Left lung (tissue), 10 donors: ENCODE measurements around the gene SLCO4C1. TPM values are rescaled to one million over a fixed set of nuclear protein-coding genes. Genes with fewer than 3 reads are reported as not detected.

Source experiments
- ATAC-seq: fragments of 200-7000 bp; cut with Tn5 transposase; one replicate; pipeline ENCODE4 v1.9.1; 2020; ENCODE audit warnings: moderate library complexity
- DNase-seq, 4 donors: peaks; one replicate each; pipeline ENCODE4 v3.0.0-alpha.2; 2013 to 2020
- H3K27ac ChIP-seq, 2 donors: fragments of 200-600 bp; sonication (generic) in 1 of 2; one replicate each; pipeline versions ENCODE4 v1.5.0 to v1.8.0; 2020 to 2021
- H3K27me3 ChIP-seq, 2 donors: fragments of 200-600 bp; sonication (generic) in 1 of 2; one replicate each; pipeline versions ENCODE4 v1.5.0 to v1.8.0; 2020 to 2021
- H3K36me3 ChIP-seq, 2 donors: fragments of 200-600 bp; sonication (generic) in 1 of 2; one replicate each; pipeline versions ENCODE4 v1.5.0 to v1.8.0; 2020 to 2021
- H3K4me1 ChIP-seq, 2 donors: fragments of 200-600 bp; one replicate each; pipeline ENCODE4 v1.8.0; 2021
- H3K4me3 ChIP-seq, 2 donors: fragments of 200-600 bp; sonication (generic) in 1 of 2; one replicate each; pipeline versions ENCODE4 v1.5.0 to v1.8.0; 2020 to 2021; ENCODE audit warnings: mild to moderate bottlenecking in 1 of 2
- H3K9me3 ChIP-seq, 2 donors: fragments of 200-600 bp; sonication (generic) in 1 of 2; one replicate each; pipeline versions ENCODE4 v1.5.0 to v1.8.0; 2020 to 2021
- CTCF ChIP-seq, 2 donors: fragments of 200-600 bp; sonication (generic) in 1 of 2; IDR thresholded peaks; one replicate each; pipeline versions ENCODE4 v1.5.0 to v1.8.0; 2021; ENCODE audit warnings: antibody characterized with exemption in 2 of 2
- intact Hi-C, 2 donors: fragments of 100-400 bp; cut with DNase I; formaldehyde crosslinking; loops; one replicate each; pipeline versions ENCODE4 v1.11.2 to v1.14.2; 2022
- polyA plus RNA-seq, 6 donors: library from polyadenylated mRNA; unstranded; fragments of 120-200 nt; gene quantifications; one replicate each; pipeline ENCODE4 v1.2.1, GENCODE V29; 2013; ENCODE audit not compliant: insufficient read length in 6 of 6
- total RNA-seq, 2 donors: library from RNA; stranded (reverse); fragmentation: NEBNext Ultra II Directional; extraction: Animal tissue kit (Norgen Biotek cat#: 25700); gene quantifications; one replicate each; pipeline ENCODE4 v1.2.1, GENCODE V29; 2021
- donor health status: DM: no; HTN: yes; CAD: no.
- donor health status: DM: no; HTN: no; CAD: no.

The SLCO4C1 gene
- total and polyA plus RNA-seq, 8 donors: 1.2 to 39.8 (median 1.9) TPM

GRCh38 chr5:102288630-102289029 lies 7.5 kb downstream of the SLCO4C1 start:
- Histone ChIP-seq H3K27ac (no peak overlapping the region), H3K27me3 (no peaks in the 10 kb centered on the region), H3K4me3 (no peak overlapping the region), H3K4me1 (peaks cover 11 to 42% of the 10 kb centered on the region in 2 donors), H3K9me3 (no peaks in the 10 kb centered on the region), H3K36me3 (no peaks in the 10 kb centered on the region)
- DNase-seq (no peak), ATAC-seq (no peak)
- intact Hi-C loops: no loop called here
- TF ChIP-seq CTCF (IDR thresholded peaks at IDR 0.05): no peak

GRCh38 chr5:102286476-102286875 lies 9.6 kb downstream of the SLCO4C1 start:
- Histone ChIP-seq H3K9me3 (no peaks in the 10 kb centered on the region), H3K27me3 (no peaks in the 10 kb centered on the region), H3K27ac (no peak overlapping the region), H3K4me3 (no peak overlapping the region), H3K4me1 (peaks cover 11 to 46% of the 10 kb centered on the region in 2 donors), H3K36me3 (no peaks in the 10 kb centered on the region)
- TF ChIP-seq CTCF (IDR thresholded peaks at IDR 0.05): no peak
- DNase-seq (no peak), ATAC-seq (no peak)
- intact Hi-C loops: no loop called here

GRCh38 chr5:102283102-102283797 lies 12.8 kb downstream of the SLCO4C1 start:
- no peak for DNase-seq
- Histone ChIP-seq H3K36me3 (no peaks in the 10 kb centered on the region), H3K27me3 (no peaks in the 10 kb centered on the region), H3K4me1 (peaks cover 0 to 52% of the 10 kb centered on the region in 2 donors), H3K4me3 (no peak overlapping the region), H3K27ac (peak overlapping the region in 1 of 2 donors; percentile 49), H3K9me3 (no peaks in the 10 kb centered on the region)
- TF ChIP-seq CTCF (IDR thresholded peaks at IDR 0.05): no peak
- no peak for ATAC-seq
- intact Hi-C loops: no loop called here

- peak overlapping the region in 1 of 2 donors; percentile 43 for H3K27ac ChIP-seq
- ATAC-seq: no peak
- no peak for DNase-seq
- intact Hi-C loops: no loop called here
- peaks cover 0 to 49% of the 10 kb centered on the region in 2 donors for H3K4me1 ChIP-seq
- H3K4me3 ChIP-seq: no peak overlapping the region
- no peaks in the 10 kb centered on the region for H3K9me3 ChIP-seq
- no peaks in the 10 kb centered on the region for H3K27me3 ChIP-seq
- no peaks in the 10 kb centered on the region for H3K36me3 ChIP-seq
- TF ChIP-seq CTCF (IDR thresholded peaks at IDR 0.05): no peak
Observed at GRCh38 chr5:102279711-102280110, 16.4 kb downstream of the SLCO4C1 start.

GRCh38 chr5:102278231-102278630 lies 17.9 kb downstream of the SLCO4C1 start:
- no peaks in the 10 kb centered on the region for H3K27me3 ChIP-seq
- intact Hi-C loops: no loop called here
- H3K4me1 ChIP-seq: peaks cover 0 to 36% of the 10 kb centered on the region in 2 donors
- TF ChIP-seq CTCF (IDR thresholded peaks at IDR 0.05): no peak
- ATAC-seq: no peak
- no peaks in the 10 kb centered on the region for H3K9me3 ChIP-seq
- H3K4me3 ChIP-seq: no peak overlapping the region
- no peak for DNase-seq
- H3K27ac ChIP-seq: peak overlapping the region in 1 of 2 donors; percentile 80
- no peaks in the 10 kb centered on the region for H3K36me3 ChIP-seq
